Skin of body (tissue), 2 donors: Measurements from ENCODE around the gene FRAT1. TPM values are rescaled to one million over a fixed set of nuclear protein-coding genes. Genes with fewer than 3 reads are reported as not detected.
"Not testable (repeated sequence)": the region's sequence is repeated elsewhere in the genome, so short reads cannot be mapped to it uniquely, and the experiment has no call there.

Source experiments
- DNase-seq: peaks from one replicate; lab custom pipeline; 2025; lab: John Stamatoyannopoulos, UW
- total RNA-seq: library from RNA; depleted of rRNA; stranded (reverse); fragments of >200 nt; gene quantifications from one replicate; pipeline ENCODE4 v1.2.3, GENCODE V29; 2014

FRAT1 gene
- total RNA-seq, result 1.1 TPM

- peak; percentile 95 for DNase-seq
Observed at GRCh38 chr10:97318772-97319651, at the start of gene FRAT1. Gene FRAT1 (plus strand): TSS chr10:97319271. CDS start chr10:97319454, 183 bp downstream.

GRCh38 chr10:97270523-97271154 is 48.4 kb upstream of the FRAT1 start:
- no peak for DNase-seq

GRCh38 chr10:97273700-97274099 is 45.4 kb upstream of the FRAT1 start:
- DNase-seq, result no peak

- DNase-seq, result no peak
Observed at GRCh38 chr10:97274828-97275227, 44.2 kb upstream of the FRAT1 start.

GRCh38 chr10:97277551-97277950 is 41.5 kb upstream of the FRAT1 start:
- no peak for DNase-seq

- DNase-seq, result peak; percentile 96
Observed at GRCh38 chr10:97278491-97278989, 40.5 kb upstream of the FRAT1 start.

GRCh38 chr10:97279121-97279815 is 39.8 kb upstream of the FRAT1 start:
- no peak for DNase-seq

GRCh38 chr10:97280783-97281182 is 38.3 kb upstream of the FRAT1 start:
- no peak for DNase-seq

GRCh38 chr10:97290076-97290475 is 29.0 kb upstream of the FRAT1 start:
- DNase-seq, result not testable (repeated sequence)

GRCh38 chr10:97290576-97291356 is 28.3 kb upstream of the FRAT1 start:
- not testable (repeated sequence) for DNase-seq

GRCh38 chr10:97291357-97292096 is 27.5 kb upstream of the FRAT1 start:
- no peak for DNase-seq

- peak; percentile 98 for DNase-seq
Observed at GRCh38 chr10:97292097-97292861, 26.8 kb upstream of the FRAT1 start, which contains the start of gene ARHGAP19. Gene ARHGAP19 (minus strand): TSS chr10:97292637. CDS start chr10:97292627, 10 bp downstream.

GRCh38 chr10:97292862-97293198 is 26.2 kb upstream of the FRAT1 start:
- DNase-seq, result no peak

- no peak for DNase-seq
Observed at GRCh38 chr10:97297556-97298222, 21.4 kb upstream of the FRAT1 start.

- DNase-seq, result no peak
Observed at GRCh38 chr10:97298223-97298571, 20.9 kb upstream of the FRAT1 start.

- DNase-seq, result no peak
Observed at GRCh38 chr10:97300980-97301379, 18.1 kb upstream of the FRAT1 start.

- no peak for DNase-seq
Observed at GRCh38 chr10:97302088-97302791, 16.8 kb upstream of the FRAT1 start.

GRCh38 chr10:97307441-97307840 is 11.6 kb upstream of the FRAT1 start:
- no peak for DNase-seq
